Cerebellar cortex (tissue), 1 donor: Measurements from ENCODE around the gene LINC00305.

Source experiments
- DNase-seq: peaks from one replicate; pipeline ENCODE4 v3.0.0-alpha.2; 2015; ENCODE audit warnings: low spot score

Gene LINC00305

GRCh38 chr18:64031411-64031810, 117.5 kb downstream of the LINC00305 start:
- DNase-seq: no peak
